Astrocyte of the spinal cord (primary cell): ENCODE data around the gene KRTAP1-5.
"Not testable (repeated sequence)": the region's sequence is repeated elsewhere in the genome, so short reads cannot be mapped to it uniquely, and the experiment has no call there.

Source experiments
- DNase-seq: peaks from one replicate; pipeline ENCODE4 v3.0.0; 2011; ENCODE audit warnings: low read depth, low spot score
- H3K4me3 ChIP-seq: 2 replicates; pipeline ENCODE4 v1.5.1; 2011; ENCODE audit warnings: low read depth, mild to moderate bottlenecking, low read length, moderate library complexity
- in situ Hi-C: cut with HindIII; loops from 2 replicates; pipeline ENCODE4 v1.10.0; 2017; ENCODE audit warnings: low sequenced_read_pairs
- TF ChIP-seq, protein P1 (sequence below): IDR thresholded peaks from 2 replicates; pipeline ENCODE4 v1.5.1; 2012; ENCODE audit warnings: low read depth, mild to moderate bottlenecking, low read length, inconsistent platforms

KRTAP1-5 gene

DNA sequence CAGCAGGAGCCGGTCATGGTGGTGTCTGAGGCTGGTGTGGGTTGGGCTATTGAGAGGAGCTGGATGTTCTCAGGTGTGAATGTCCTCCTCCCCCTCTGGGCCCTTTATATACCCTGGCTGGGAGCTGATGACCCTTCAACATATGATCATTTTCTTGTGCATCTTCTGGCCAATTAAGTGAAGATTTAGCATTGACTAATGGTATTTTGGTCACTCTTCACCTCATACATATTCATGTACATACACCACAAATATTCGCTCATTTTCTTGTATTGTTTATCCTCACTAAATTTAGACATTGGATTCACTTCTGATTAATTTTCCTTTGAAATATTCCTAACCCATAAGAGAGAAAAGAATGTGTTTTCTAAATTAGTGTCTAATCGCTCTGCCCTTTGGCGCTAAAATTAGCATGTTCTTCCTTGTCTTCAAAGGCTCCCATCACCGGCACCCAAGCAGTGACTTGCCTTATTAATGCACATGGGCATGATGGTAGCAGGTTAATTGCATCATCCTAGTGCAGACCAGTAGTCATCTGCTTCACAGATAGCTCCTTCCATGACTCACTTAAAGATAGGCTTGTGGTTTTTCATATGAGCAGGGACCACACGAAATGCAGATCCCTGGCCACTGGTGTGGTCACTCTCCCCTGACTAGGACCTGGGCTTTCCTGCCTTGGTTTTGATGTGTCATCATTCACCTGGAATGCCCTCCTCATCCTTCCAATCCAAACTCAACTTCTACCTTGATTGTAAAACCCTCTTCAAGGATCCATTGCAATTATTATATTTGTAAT lies 39.0 kb upstream of the KRTAP1-5 start, which contains the start of gene KRTAP2-4:
Gene KRTAP2-4 (minus strand): TSS at position 51 of the 796 bp plus-strand sequence. CDS start 34 bp downstream, at position 17.
- TF ChIP-seq, protein P1, sequence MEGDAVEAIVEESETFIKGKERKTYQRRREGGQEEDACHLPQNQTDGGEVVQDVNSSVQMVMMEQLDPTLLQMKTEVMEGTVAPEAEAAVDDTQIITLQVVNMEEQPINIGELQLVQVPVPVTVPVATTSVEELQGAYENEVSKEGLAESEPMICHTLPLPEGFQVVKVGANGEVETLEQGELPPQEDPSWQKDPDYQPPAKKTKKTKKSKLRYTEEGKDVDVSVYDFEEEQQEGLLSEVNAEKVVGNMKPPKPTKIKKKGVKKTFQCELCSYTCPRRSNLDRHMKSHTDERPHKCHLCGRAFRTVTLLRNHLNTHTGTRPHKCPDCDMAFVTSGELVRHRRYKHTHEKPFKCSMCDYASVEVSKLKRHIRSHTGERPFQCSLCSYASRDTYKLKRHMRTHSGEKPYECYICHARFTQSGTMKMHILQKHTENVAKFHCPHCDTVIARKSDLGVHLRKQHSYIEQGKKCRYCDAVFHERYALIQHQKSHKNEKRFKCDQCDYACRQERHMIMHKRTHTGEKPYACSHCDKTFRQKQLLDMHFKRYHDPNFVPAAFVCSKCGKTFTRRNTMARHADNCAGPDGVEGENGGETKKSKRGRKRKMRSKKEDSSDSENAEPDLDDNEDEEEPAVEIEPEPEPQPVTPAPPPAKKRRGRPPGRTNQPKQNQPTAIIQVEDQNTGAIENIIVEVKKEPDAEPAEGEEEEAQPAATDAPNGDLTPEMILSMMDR: no peak
- in situ Hi-C loops: no loop called here
- H3K4me3 ChIP-seq: no peak within 1 kb of the TSS
- DNase-seq: peak; percentile 83

DNA sequence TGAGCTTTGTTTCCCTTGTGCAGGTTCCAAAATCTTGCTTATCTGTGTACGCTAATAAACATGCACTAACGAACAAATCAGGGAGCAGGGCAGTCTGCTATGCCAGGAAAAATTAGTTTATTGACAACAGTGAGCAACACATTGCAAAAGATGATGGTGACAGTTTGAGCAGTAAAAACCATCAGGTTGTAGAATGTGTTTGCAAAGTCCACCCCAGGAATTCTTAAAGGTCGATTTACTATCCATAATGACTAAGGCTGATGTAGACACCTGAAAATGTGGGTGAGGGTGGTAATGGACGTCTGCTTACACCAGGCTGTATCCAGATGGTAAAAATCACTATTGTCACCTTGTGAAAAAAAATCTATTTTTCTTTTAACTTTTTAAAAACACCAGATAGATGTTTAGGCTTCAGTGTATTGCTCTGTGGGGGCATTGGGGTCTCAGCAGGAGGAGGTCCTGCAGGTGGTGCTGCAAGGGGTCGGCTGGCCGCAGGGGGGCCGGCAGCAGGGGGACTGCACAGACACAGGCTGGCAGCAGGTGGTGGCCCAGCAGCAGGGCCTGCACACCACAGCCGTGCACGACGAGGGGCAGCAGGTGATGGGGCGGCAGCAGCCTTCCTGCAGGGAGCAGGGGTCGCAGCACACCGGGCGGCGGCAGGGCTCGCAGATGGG lies 38.1 kb upstream of the KRTAP1-5 start:
- H3K4me3 ChIP-seq, DNase-seq, in situ Hi-C loops: not testable (repeated sequence)

DNA sequence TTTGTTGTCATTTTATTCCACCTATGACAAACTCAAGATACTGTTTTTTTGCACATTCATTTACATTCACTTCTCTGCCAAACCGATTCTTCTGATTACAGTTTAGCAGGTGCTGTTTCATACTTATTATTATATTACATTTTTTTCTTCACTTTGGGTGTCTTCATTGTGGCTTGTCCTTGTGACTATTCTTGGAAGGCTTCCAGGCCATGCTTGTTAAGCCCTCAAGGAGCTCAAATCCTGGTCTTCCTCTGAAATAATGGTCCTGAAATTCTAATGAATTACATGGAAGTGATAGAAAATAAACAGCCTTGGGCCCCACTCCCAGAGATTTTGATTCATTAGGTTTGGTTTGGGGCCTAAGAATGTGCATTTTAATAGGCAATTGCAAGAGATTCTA lies 37.3 kb upstream of the KRTAP1-5 start:
- H3K4me3 ChIP-seq: no peak overlapping the region
- TF ChIP-seq, protein P1: no peak
- in situ Hi-C loops: no loop called here
- DNase-seq: no peak

DNA sequence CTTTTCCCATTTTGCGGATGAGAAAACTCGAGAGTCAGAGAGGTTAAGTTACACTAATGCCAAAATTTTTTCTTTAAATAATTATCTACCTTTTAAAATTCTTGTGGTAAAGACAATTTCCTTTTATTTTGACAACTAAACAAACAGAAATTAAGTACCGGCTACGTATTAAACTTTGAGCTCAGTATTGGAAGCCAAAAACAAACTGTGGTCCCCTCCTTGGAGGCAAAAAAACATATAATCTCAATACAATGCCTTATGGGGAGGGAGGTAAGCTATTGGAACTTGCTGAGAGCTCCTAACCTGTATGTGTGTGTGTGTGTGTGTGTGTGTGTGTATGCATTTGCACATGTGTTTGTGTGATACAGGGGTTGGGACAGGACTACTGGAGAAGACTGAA lies 36.4 kb upstream of the KRTAP1-5 start:
- TF ChIP-seq, protein P1: no peak
- in situ Hi-C loops: no loop called here
- DNase-seq: no peak
- no peak overlapping the region for H3K4me3 ChIP-seq

- peak; percentile 90 for DNase-seq
- in situ Hi-C loops: no loop called here
- TF ChIP-seq, protein P1: no peak
- H3K4me3 ChIP-seq: no peak overlapping the region
Measured at GRCh38 chr17:41061964-41062363, 35.0 kb upstream of the KRTAP1-5 start.

DNA sequence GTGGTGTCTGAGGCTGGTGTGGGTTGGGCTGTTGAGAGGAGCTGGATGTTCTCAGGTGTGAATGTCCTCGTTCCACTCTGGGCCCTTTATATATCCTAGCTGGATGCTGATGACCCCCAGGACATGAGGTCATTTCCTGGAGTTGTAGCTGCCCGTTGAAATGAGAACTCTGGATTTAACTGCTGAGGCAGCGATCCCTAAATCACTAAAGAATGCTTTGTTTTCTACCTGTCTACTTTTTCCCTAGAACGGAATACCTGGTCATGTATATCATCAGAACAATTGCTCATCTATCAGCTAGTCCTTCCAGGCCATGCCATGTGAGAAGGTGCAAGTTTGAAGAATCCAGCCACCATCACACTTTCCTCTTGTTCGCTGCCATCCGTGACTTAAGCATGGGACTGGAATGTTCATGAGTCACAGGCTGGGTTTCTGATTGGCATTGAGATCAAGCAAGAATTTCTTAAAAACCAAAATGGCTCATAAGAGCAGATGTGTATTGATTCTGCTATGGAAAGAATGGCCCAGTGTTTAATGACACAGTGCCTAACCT lies 33.1 kb upstream of the KRTAP1-5 start, which contains the start of gene KRTAP2-3:
Gene KRTAP2-3 (minus strand): TSS at position 63 of the 553 bp plus-strand sequence. CDS start 64 bp downstream, outside the sequence.
- peak; percentile 90 for DNase-seq
- no peak within 1 kb of the TSS for H3K4me3 ChIP-seq
- in situ Hi-C loops: no loop called here
- TF ChIP-seq, protein P1: no peak

- H3K4me3 ChIP-seq, in situ Hi-C loops: not testable (repeated sequence)
- peak; percentile 84 for DNase-seq
Measured at GRCh38 chr17:41059276-41060051, 32.5 kb upstream of the KRTAP1-5 start.
